Erythroblast (primary cell): ENCODE results near the gene AJM1.
A peak's percentile ranks its signal among the peaks of the same experiment; 100 is the strongest.

ENCODE experiments used
- DNase-seq, 2 experiments: peaks; one replicate each; lab custom pipeline; 2025; lab: John Stamatoyannopoulos, UW
- GATA1 ChIP-seq: IDR thresholded peaks from 2 replicates; pipeline ENCODE4 v1.6.1; 2011; ENCODE audit warnings: low read depth, mild to moderate bottlenecking, control low read depth, low read length, moderate library complexity
- POLR2A ChIP-seq: IDR thresholded peaks from 2 replicates; pipeline ENCODE4 v1.6.1; 2011; ENCODE audit warnings: mild to moderate bottlenecking, low read length

AJM1 gene

GRCh38 chr9:136803551-136804508 is 38.4 kb upstream of the AJM1 start:
- no peak for DNase-seq
- TF ChIP-seq POLR2A: no peak
- TF ChIP-seq GATA1: no peak

GRCh38 chr9:136804509-136805206 is 37.6 kb upstream of the AJM1 start:
- DNase-seq: no peak

GRCh38 chr9:136805207-136805740 is 37.0 kb upstream of the AJM1 start:
- TF ChIP-seq GATA1: no peak
- no peak for TF ChIP-seq POLR2A
- no peak for DNase-seq

More at GRCh38 chr9:136804509-136805206, 37.6 kb upstream of the AJM1 start:
- TF ChIP-seq POLR2A (no peak), GATA1 (no peak)

- no peak for DNase-seq
- no peak for TF ChIP-seq GATA1
- TF ChIP-seq POLR2A: no peak
Observed at GRCh38 chr9:136806067-136806466, 36.2 kb upstream of the AJM1 start.

- no peak for TF ChIP-seq GATA1
- no peak for TF ChIP-seq POLR2A
- DNase-seq: no peak
Observed at GRCh38 chr9:136806631-136807201, 35.6 kb upstream of the AJM1 start.

GRCh38 chr9:136807281-136808074 is 34.8 kb upstream of the AJM1 start, which contains the start of gene RABL6:
RABL6 (plus strand) TSS chr9:136807948; CDS start chr9:136808197, 249 bp downstream.
- no peak for TF ChIP-seq GATA1
- peak; percentile 85 for TF ChIP-seq POLR2A
- DNase-seq: peak; percentile 86 to 93

- TF ChIP-seq POLR2A (peak; percentile 52), GATA1 (no peak)
- DNase-seq: peak; percentile 67 to 74
Observed at GRCh38 chr9:136808075-136808805, 34.0 kb upstream of the AJM1 start.

GRCh38 chr9:136808806-136809158 is 33.5 kb upstream of the AJM1 start:
- TF ChIP-seq POLR2A (no peak), GATA1 (no peak)
- DNase-seq: peak; percentile 48 to 62

GRCh38 chr9:136814725-136815421 is 27.4 kb upstream of the AJM1 start:
- TF ChIP-seq POLR2A (no peak), GATA1 (no peak)
- DNase-seq: no peak

- TF ChIP-seq GATA1: no peak
- TF ChIP-seq POLR2A: no peak
- DNase-seq: no peak
Observed at GRCh38 chr9:136815422-136815782, 26.9 kb upstream of the AJM1 start.

- TF ChIP-seq POLR2A (no peak), GATA1 (no peak)
- no peak for DNase-seq
Observed at GRCh38 chr9:136820971-136821825, 21.1 kb upstream of the AJM1 start.

- TF ChIP-seq POLR2A (no peak), GATA1 (no peak)
- DNase-seq: no peak
Observed at GRCh38 chr9:136821826-136822544, 20.3 kb upstream of the AJM1 start.
